MM.1S (cell line): Measurements from ENCODE around the gene TMEM191C.

ENCODE experiments used
- EZH2 ChIP-seq: fragments of 300-600 bp; sonication (generic); optimal IDR thresholded peaks from 2 replicates; pipeline ENCODE3; 2017; ENCODE audit warnings: low read depth, mild to moderate bottlenecking, antibody characterized with exemption, low read length, mixed read lengths
- TF ChIP-seq, protein P1 (sequence below): fragments of 300-600 bp; sonication (generic); IDR thresholded peaks from 2 replicates; pipeline ENCODE4 v1.5.1; 2016; ENCODE audit warnings: antibody characterized with exemption, low read length, mixed read lengths

DNA sequence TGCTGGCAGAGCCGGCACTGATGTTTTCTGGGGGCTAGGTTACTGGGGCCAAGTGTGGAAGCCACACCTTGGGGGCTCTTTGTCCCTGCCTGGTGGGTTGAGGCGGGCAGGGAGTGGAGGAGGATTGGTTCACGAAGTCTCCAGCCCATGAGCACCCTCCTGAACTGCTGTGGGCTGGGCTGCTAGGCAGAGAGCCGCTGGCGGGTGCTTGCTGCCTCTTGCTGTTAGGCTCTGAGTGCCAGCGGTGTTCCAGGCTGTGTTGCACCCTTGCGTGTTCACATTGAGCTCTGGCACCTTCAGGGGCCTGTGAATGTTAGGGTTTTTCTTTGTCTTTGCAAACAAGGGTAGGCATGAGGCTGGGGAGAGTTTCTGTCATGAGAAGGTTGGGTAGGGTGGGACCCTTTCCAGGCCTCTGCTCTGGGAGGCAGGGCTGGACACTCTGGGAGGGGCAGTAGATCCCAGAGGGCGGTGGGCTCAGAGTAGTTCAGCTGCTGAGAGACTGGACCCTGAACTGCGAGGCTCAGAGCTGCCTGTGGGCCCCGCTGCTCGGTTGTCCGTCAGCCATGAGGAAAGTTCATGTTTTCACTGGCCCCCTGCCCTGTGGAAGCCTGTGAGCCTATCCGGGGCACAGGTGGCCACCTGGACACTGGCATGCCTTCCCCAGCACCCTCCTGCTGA, 24.0 kb upstream of the TMEM191C start:
- TF ChIP-seq, protein P1, sequence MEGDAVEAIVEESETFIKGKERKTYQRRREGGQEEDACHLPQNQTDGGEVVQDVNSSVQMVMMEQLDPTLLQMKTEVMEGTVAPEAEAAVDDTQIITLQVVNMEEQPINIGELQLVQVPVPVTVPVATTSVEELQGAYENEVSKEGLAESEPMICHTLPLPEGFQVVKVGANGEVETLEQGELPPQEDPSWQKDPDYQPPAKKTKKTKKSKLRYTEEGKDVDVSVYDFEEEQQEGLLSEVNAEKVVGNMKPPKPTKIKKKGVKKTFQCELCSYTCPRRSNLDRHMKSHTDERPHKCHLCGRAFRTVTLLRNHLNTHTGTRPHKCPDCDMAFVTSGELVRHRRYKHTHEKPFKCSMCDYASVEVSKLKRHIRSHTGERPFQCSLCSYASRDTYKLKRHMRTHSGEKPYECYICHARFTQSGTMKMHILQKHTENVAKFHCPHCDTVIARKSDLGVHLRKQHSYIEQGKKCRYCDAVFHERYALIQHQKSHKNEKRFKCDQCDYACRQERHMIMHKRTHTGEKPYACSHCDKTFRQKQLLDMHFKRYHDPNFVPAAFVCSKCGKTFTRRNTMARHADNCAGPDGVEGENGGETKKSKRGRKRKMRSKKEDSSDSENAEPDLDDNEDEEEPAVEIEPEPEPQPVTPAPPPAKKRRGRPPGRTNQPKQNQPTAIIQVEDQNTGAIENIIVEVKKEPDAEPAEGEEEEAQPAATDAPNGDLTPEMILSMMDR = no peak
- TF ChIP-seq EZH2 = no peak
